Right lung (tissue), 5 donors: ENCODE measurements around the gene RGS4. TPM values are rescaled to one million over a fixed set of nuclear protein-coding genes. Genes with fewer than 3 reads are reported as not detected.
"Not testable (repeated sequence)": the region's sequence is repeated elsewhere in the genome, so short reads cannot be mapped to it uniquely, and the experiment has no call there.

Experiments
- DNase-seq, 2 donors: peaks; one replicate each; pipeline ENCODE4 v3.0.0-alpha.2; 2013
- polyA plus RNA-seq, 5 donors: library from polyadenylated mRNA; unstranded; fragments of 120-200 nt; gene quantifications; one replicate each; pipeline versions ENCODE4 v1.2.1 to v1.2.3, GENCODE V29; 2013; ENCODE audit warnings: inconsistent platforms in 1 of 5, low replicate concordance in 1 of 5; ENCODE audit not compliant: insufficient read length in 5 of 5, insufficient read depth in 1 of 5

RGS4 gene
- polyA plus RNA-seq, 5 donors: 1.3 to 3.9 (median 2.1) TPM

- no peak for DNase-seq
These were observed 2.5 kb upstream of the RGS4 start for GRCh38 chr1:163066686-163067085.

GRCh38 chr1:163068716-163069115 is 445 bp upstream of the RGS4 start:
- no peak for DNase-seq

GRCh38 chr1:163069655-163070277 is 605 bp downstream of the RGS4 start:
- no peak for DNase-seq

GRCh38 chr1:163071405-163072255 is 2.5 kb downstream of the RGS4 start:
- peak in 1 of 2 donors; percentile 47 for DNase-seq

- no peak for DNase-seq
These were observed 3.5 kb downstream of the RGS4 start for GRCh38 chr1:163072658-163073057.

- DNase-seq: no peak
These were observed 4.8 kb downstream of the RGS4 start for GRCh38 chr1:163074004-163074403.

GRCh38 chr1:163074716-163075284 is 5.6 kb downstream of the RGS4 start:
- DNase-seq: no peak

GRCh38 chr1:163076044-163076443 is 6.9 kb downstream of the RGS4 start:
- DNase-seq: no peak

GRCh38 chr1:163076446-163076845 is 7.3 kb downstream of the RGS4 start:
- no peak for DNase-seq

GRCh38 chr1:163076981-163077761 is 8.0 kb downstream of the RGS4 start:
- no peak for DNase-seq

GRCh38 chr1:163082971-163083370 is 13.8 kb downstream of the RGS4 start:
- DNase-seq: peak in 1 of 2 donors; percentile 14

- no peak for DNase-seq
These were observed 14.5 kb downstream of the RGS4 start for GRCh38 chr1:163083690-163084089.

- DNase-seq: no peak
These were observed 15.2 kb downstream of the RGS4 start for GRCh38 chr1:163084330-163084729.

- DNase-seq: no peak
These were observed 16.1 kb downstream of the RGS4 start for GRCh38 chr1:163085041-163085903.

GRCh38 chr1:163085904-163086268 is 16.7 kb downstream of the RGS4 start:
- no peak for DNase-seq

- not testable (repeated sequence) for DNase-seq
These were observed 20.0 kb downstream of the RGS4 start for GRCh38 chr1:163089117-163089516.

- DNase-seq: no peak
These were observed 21.3 kb downstream of the RGS4 start for GRCh38 chr1:163090321-163090945.

- no peak for DNase-seq
These were observed 24.0 kb downstream of the RGS4 start for GRCh38 chr1:163093169-163093568.

- DNase-seq: no peak
These were observed 24.4 kb downstream of the RGS4 start for GRCh38 chr1:163093579-163093978.

- no peak for DNase-seq
These were observed 25.0 kb downstream of the RGS4 start for GRCh38 chr1:163094182-163094581.

- DNase-seq: no peak
These were observed 25.4 kb downstream of the RGS4 start for GRCh38 chr1:163094589-163094988.
